GM13977 (cell line): ENCODE results near the gene P4HTM.
A peak's percentile ranks its signal among the peaks of the same experiment; 100 is the strongest.

Experiments
- DNase-seq: peaks from one replicate; pipeline ENCODE4 v3.0.0; 2012; ENCODE audit warnings: low spot score
- in situ Hi-C: fragments of 300-500 bp; cut with MboI; formaldehyde crosslinking; loops from one replicate; pipeline ENCODE4 v1.12.0; 2022; ENCODE audit warnings: low sequenced_read_pairs, low pct_unique_long_range_greater_than_20kb, mixed read lengths, inconsistent platforms; ENCODE audit not compliant: unreplicated experiment
- TF ChIP-seq, protein P1 (sequence below): IDR thresholded peaks from 2 replicates; pipeline ENCODE4 v1.5.1; 2012; ENCODE audit warnings: mild to moderate bottlenecking, control low read depth; ENCODE audit not compliant: insufficient read depth; ENCODE audit errors: extremely low read depth, missing control alignments

The P4HTM gene

GRCh38 chr3:48952510-48953118 lies 37.4 kb upstream of the P4HTM start:
- DNase-seq: peak; percentile 28
- TF ChIP-seq, protein P1, sequence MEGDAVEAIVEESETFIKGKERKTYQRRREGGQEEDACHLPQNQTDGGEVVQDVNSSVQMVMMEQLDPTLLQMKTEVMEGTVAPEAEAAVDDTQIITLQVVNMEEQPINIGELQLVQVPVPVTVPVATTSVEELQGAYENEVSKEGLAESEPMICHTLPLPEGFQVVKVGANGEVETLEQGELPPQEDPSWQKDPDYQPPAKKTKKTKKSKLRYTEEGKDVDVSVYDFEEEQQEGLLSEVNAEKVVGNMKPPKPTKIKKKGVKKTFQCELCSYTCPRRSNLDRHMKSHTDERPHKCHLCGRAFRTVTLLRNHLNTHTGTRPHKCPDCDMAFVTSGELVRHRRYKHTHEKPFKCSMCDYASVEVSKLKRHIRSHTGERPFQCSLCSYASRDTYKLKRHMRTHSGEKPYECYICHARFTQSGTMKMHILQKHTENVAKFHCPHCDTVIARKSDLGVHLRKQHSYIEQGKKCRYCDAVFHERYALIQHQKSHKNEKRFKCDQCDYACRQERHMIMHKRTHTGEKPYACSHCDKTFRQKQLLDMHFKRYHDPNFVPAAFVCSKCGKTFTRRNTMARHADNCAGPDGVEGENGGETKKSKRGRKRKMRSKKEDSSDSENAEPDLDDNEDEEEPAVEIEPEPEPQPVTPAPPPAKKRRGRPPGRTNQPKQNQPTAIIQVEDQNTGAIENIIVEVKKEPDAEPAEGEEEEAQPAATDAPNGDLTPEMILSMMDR: peak; percentile 79
- in situ Hi-C loops: no loop called here

- DNase-seq: no peak
- in situ Hi-C loops: no loop called here
- TF ChIP-seq, protein P1: no peak
Observed at GRCh38 chr3:48957006-48957705, 32.9 kb upstream of the P4HTM start.

DNA sequence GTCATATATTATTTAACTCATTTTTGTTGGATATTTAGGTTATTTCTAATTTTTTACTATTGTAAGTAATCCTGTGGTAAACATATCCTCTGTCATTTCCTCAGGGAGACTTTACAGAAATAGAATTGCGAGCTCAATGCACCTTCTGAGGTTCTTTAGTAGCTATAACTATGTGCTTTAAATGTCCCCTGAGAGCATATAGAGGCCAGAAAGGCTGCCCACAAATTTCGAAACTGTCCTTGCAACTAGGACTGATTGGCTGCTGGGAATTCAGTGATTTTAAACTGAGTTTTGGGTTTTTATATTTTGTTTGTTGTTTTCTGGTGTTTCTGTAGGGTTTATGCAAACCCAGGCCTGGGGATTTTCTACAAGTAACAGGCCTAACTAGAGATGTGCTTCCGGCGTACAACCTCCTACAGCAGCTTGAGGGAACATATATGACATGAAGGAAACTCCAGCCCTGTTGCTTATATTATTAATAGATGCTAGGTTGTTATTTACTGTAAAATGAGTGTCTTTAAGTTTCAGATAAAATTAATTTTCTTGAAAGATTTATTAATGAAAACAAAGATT lies 29.1 kb upstream of the P4HTM start:
- peak; percentile 26 for DNase-seq
- in situ Hi-C loops: no loop called here
- TF ChIP-seq, protein P1: no peak

- in situ Hi-C loops: no loop called here
- TF ChIP-seq, protein P1: no peak
- DNase-seq: no peak
Observed at GRCh38 chr3:48962340-48962739, 27.7 kb upstream of the P4HTM start.

- DNase-seq: no peak
Observed at GRCh38 chr3:48962939-48963338, 27.1 kb upstream of the P4HTM start.

GRCh38 chr3:48963591-48963990 lies 26.4 kb upstream of the P4HTM start:
- in situ Hi-C loops: no loop called here
- DNase-seq: no peak
- TF ChIP-seq, protein P1: no peak

More at GRCh38 chr3:48962939-48963338, 27.1 kb upstream of the P4HTM start:
- TF ChIP-seq, protein P1: no peak
- in situ Hi-C loops: no loop called here
